MM.1S (cell line): ENCODE measurements around the gene DDR1.

Experiments used
- CTCF ChIP-seq: fragments of 300-600 bp; sonication (generic); IDR thresholded peaks from 2 replicates; pipeline ENCODE4 v1.5.1; 2016; ENCODE audit warnings: antibody characterized with exemption, low read length, mixed read lengths
- EZH2 ChIP-seq: fragments of 300-600 bp; sonication (generic); optimal IDR thresholded peaks from 2 replicates; pipeline ENCODE3; 2017; ENCODE audit warnings: low read depth, mild to moderate bottlenecking, antibody characterized with exemption, low read length, mixed read lengths
- EZH2phosphoT487 ChIP-seq: fragments of 300-600 bp; sonication (generic); IDR thresholded peaks from 2 replicates; pipeline ENCODE4 v1.6.1; 2018; ENCODE audit warnings: antibody characterized with exemption, low read length

- TF ChIP-seq CTCF (no peak), EZH2 (no peak), EZH2phosphoT487 (no peak)
Observed at GRCh38 chr6:30873137-30873640, 11.1 kb upstream of the DDR1 start.
